ENCODE results near the gene VPS4A. TPM values are rescaled to one million over a fixed set of nuclear protein-coding genes. Genes with fewer than 3 reads are reported as not detected.

VPS4A gene
- total RNA-seq, 3 donors from 2014 or later (not counting 1 experiment from before 2014, with no cell fraction given) = 60.5 to 71.5 (median 62.5) TPM

- Mint-ChIP-seq H3K4me3 (no peak overlapping the region), H3K36me3 (no peaks in the 10 kb centered on the region), H3K4me1 (peaks cover 10 to 19% of the 10 kb centered on the region in 2 donors), H3K27me3 (ENCODE audit: low read depth in 2 of 2) (no peaks in the 10 kb centered on the region), H3K9me3 (no peaks in the 10 kb centered on the region), H3K27ac (peak overlapping the region; percentile 15 to 47)
- ATAC-seq (no peak), DNase-seq (no peak)
- no peaks in the 10 kb centered on the region for H3K27me3 ChIP-seq (ENCODE audit: control insufficient read depth, insufficient read depth, low read length)
- intact Hi-C loops (cut with micrococcal nuclease) = no loop called here
- peaks cover 20% of the 10 kb centered on the region for H3K36me3 ChIP-seq (ENCODE audit: control insufficient read depth, insufficient read depth, low read length)
- TF ChIP-seq, protein P1, sequence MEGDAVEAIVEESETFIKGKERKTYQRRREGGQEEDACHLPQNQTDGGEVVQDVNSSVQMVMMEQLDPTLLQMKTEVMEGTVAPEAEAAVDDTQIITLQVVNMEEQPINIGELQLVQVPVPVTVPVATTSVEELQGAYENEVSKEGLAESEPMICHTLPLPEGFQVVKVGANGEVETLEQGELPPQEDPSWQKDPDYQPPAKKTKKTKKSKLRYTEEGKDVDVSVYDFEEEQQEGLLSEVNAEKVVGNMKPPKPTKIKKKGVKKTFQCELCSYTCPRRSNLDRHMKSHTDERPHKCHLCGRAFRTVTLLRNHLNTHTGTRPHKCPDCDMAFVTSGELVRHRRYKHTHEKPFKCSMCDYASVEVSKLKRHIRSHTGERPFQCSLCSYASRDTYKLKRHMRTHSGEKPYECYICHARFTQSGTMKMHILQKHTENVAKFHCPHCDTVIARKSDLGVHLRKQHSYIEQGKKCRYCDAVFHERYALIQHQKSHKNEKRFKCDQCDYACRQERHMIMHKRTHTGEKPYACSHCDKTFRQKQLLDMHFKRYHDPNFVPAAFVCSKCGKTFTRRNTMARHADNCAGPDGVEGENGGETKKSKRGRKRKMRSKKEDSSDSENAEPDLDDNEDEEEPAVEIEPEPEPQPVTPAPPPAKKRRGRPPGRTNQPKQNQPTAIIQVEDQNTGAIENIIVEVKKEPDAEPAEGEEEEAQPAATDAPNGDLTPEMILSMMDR (IDR thresholded peaks at IDR 0.05) = no peak
- no peak overlapping the region for H3K27ac ChIP-seq (ENCODE audit: low read length)
- H3K4me1 ChIP-seq (ENCODE audit: control insufficient read depth, insufficient read depth, low read length) = no peaks in the 10 kb centered on the region
- no peak overlapping the region for H3K4me3 ChIP-seq (ENCODE audit: low read length)
- no peaks in the 10 kb centered on the region for H3K9me3 ChIP-seq (ENCODE audit: control insufficient read depth, insufficient read depth, low read length)
- WGBS (ENCODE audit: insufficient coverage) = 89% methylated on average over 2 of the region's 4 CpGs
Observed at GRCh38 chr16:69274699-69275235, 36.4 kb upstream of the VPS4A start.

GRCh38 chr16:69276148-69277115 lies 34.7 kb upstream of the VPS4A start:
- intact Hi-C loops (cut with micrococcal nuclease) = no loop called here
- H3K9me3 Mint-ChIP-seq = no peaks in the 10 kb centered on the region
- DNase-seq (no peak), ATAC-seq (no peak)
- peaks cover 10 to 14% of the 10 kb centered on the region in 2 donors for H3K4me1 Mint-ChIP-seq
- H3K27me3 ChIP-seq (ENCODE audit: control insufficient read depth, insufficient read depth, low read length) = no peaks in the 10 kb centered on the region
- no peaks in the 10 kb centered on the region for H3K27me3 Mint-ChIP-seq (ENCODE audit: low read depth in 2 of 2)
- 99% methylated on average over 6 of the region's 7 CpGs for WGBS (ENCODE audit: insufficient coverage)
- TF ChIP-seq, protein P1 (IDR thresholded peaks at IDR 0.05) = no peak
- H3K4me3 ChIP-seq (ENCODE audit: low read length) = no peak overlapping the region
- H3K9me3 ChIP-seq (ENCODE audit: control insufficient read depth, insufficient read depth, low read length) = no peaks in the 10 kb centered on the region
- H3K36me3 ChIP-seq (ENCODE audit: control insufficient read depth, insufficient read depth, low read length) = peaks cover 7% of the 10 kb centered on the region
- H3K27ac ChIP-seq (ENCODE audit: low read length) = no peak overlapping the region
- H3K36me3 Mint-ChIP-seq = no peaks in the 10 kb centered on the region
- H3K27ac Mint-ChIP-seq = peak overlapping the region; percentile 15 to 47
- no peaks in the 10 kb centered on the region for H3K4me1 ChIP-seq (ENCODE audit: control insufficient read depth, insufficient read depth, low read length)
- H3K4me3 Mint-ChIP-seq = no peak overlapping the region

GRCh38 chr16:69277413-69277812 lies 33.7 kb upstream of the VPS4A start:
- intact Hi-C loops (cut with micrococcal nuclease) = no loop called here
- DNase-seq (no peak), ATAC-seq (no peak)
- no peaks in the 10 kb centered on the region for H3K27me3 ChIP-seq (ENCODE audit: control insufficient read depth, insufficient read depth, low read length)
- Mint-ChIP-seq H3K27ac (no peak overlapping the region), H3K4me1 (peaks cover 10 to 14% of the 10 kb centered on the region in 2 donors), H3K36me3 (no peaks in the 10 kb centered on the region), H3K4me3 (no peak overlapping the region), H3K27me3 (ENCODE audit: low read depth in 2 of 2) (no peaks in the 10 kb centered on the region), H3K9me3 (no peaks in the 10 kb centered on the region)
- H3K36me3 ChIP-seq (ENCODE audit: control insufficient read depth, insufficient read depth, low read length) = peaks cover 4% of the 10 kb centered on the region
- TF ChIP-seq, protein P1 (IDR thresholded peaks at IDR 0.05) = no peak
- no peaks in the 10 kb centered on the region for H3K4me1 ChIP-seq (ENCODE audit: control insufficient read depth, insufficient read depth, low read length)
- no peak overlapping the region for H3K27ac ChIP-seq (ENCODE audit: low read length)
- WGBS (ENCODE audit: insufficient coverage) = no CpG with 5 or more reads among the region's 1 CpG
- H3K4me3 ChIP-seq (ENCODE audit: low read length) = no peak overlapping the region
- no peaks in the 10 kb centered on the region for H3K9me3 ChIP-seq (ENCODE audit: control insufficient read depth, insufficient read depth, low read length)

All from natural killer cell (primary cell).